8988T (cell line): ENCODE measurements around the gene CRTAP.
"Not testable (repeated sequence)": the region's sequence is repeated elsewhere in the genome, so short reads cannot be mapped to it uniquely, and the experiment has no call there.

Experiments used
- DNase-seq: peaks from one replicate; pipeline ENCODE4 v3.0.0; 2011

Gene CRTAP

DNA sequence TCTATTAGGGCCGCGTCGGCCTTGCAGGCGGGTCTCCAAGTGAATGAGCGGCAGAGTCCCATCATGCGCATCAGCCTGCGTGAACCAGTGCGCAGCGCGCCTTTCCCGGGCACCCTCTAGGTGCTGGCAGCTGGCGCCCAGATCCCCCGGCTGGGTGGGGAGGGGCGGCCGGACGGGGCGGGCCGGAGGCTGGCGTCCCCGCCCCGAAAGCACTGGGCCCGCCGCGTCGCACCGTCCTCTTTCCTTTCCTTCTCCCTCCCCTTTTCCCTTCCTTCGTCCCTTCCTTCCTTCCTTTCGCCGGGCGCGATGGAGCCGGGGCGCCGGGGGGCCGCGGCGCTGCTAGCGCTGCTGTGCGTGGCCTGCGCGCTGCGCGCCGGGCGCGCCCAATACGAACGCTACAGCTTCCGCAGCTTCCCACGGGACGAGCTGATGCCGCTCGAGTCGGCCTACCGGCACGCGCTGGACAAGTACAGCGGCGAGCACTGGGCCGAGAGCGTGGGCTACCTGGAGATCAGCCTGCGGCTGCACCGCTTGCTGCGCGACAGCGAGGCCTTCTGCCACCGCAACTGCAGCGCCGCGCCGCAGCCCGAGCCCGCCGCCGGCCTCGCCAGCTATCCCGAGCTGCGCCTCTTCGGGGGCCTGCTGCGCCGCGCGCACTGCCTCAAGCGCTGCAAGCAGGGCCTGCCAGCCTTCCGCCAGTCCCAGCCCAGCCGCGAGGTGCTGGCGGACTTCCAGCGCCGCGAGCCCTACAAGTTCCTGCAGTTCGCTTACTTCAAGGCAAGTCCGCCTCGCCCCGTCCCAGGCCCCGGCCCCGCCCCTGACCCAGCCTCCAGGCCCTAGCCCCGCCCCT is at the start of gene CRTAP:
Gene CRTAP, plus strand, starts transcription at position 243 of the 850 bp plus-strand sequence. Its CDS starts 64 bp downstream, at position 307.
- DNase-seq: peak; percentile 60

DNA sequence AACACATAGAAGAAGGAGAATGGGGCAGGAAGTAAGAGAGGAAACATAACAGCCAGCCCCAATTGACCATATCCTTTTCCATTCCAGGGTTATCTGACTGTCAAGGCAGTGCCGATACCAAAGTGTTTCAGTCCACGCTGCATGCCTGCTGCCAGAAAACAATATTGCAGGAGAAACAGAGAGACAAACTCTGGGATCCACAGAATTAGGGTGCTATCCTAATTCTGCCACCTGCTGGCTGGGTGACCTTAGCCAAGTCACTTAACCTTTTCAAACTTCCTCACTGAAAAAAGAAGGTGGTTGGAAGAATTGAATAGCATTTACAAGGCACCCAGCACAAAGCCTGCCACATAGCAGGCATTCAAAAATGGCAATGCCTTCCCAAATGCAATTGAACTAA is 48.9 kb upstream of the CRTAP start:
- DNase-seq: no peak

DNA sequence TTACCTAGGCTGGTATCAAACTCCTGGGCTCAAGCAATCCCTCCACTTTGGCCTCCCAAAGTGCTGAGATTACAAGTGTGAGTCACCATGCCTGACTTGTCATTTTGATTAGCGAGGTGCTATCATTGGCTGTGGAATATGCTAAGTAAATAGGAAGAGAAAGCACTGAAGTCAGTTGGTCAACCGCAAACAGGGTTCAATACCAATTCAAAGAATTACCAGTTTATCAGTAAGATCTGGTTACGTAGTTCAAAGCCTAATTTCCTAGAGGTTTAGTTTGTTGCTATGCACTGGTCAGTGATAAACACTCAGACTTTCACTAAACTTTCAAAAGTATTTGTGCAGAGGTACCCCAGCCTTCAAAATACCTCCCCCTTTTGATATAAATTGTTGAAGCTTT is 46.3 kb upstream of the CRTAP start:
- no peak for DNase-seq

DNA sequence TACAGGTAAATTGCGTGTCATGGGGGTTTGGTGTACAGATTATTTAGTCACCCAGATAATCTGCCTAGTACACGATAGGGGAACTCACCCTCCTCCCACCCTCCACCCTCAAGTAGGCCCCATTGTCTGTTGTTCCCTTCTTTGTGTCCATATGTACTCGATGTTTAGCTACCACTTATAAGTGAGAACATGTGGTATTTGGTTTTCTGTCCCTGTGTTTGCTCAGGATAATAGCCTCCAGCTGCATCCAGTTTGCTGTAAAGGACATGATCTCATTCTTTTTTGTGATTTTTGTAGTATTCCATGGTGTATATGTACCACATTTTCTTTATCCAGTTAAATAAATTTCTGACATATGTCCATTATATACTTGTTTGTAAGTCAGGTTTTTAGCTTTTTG is 44.0 kb upstream of the CRTAP start:
- DNase-seq: not testable (repeated sequence)

DNA sequence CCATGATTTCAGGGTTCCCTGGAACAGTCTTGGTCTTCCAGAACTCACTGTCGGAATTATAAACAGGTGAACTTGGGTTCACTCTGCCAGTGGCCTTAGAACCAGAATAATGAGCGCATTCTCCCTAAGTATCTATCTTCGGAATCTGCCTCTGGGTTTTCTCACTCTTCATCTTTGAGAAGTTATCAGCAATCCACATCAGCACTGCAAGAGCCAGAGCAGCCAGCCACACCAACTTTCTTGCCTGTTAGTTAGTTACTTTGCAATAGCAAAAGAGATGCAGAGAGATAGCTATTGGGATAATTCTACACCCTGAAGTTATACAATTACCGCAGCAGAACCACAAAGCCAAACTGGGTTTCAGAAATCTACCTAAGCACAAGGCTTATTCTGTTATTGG is 42.6 kb upstream of the CRTAP start:
- DNase-seq: no peak

DNA sequence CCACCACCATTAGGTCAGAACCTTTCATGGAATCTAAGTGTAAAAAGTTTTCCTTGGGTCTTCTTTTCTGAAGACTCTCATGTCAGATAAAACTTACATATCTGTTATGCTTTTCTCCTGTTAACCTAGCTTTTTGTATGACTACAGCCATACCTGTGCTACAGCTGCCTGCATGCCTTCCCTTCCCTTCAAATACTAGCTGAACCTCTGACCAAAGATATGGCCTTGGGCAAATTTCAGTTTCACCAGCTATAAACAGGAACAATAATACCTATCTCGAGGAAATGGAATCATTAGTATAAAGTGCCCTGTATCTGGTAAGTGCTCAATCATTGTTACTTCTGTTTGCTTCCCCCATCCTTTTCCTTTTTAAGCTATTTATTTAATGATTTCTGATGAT is 41.9 kb upstream of the CRTAP start:
- DNase-seq: no peak

DNA sequence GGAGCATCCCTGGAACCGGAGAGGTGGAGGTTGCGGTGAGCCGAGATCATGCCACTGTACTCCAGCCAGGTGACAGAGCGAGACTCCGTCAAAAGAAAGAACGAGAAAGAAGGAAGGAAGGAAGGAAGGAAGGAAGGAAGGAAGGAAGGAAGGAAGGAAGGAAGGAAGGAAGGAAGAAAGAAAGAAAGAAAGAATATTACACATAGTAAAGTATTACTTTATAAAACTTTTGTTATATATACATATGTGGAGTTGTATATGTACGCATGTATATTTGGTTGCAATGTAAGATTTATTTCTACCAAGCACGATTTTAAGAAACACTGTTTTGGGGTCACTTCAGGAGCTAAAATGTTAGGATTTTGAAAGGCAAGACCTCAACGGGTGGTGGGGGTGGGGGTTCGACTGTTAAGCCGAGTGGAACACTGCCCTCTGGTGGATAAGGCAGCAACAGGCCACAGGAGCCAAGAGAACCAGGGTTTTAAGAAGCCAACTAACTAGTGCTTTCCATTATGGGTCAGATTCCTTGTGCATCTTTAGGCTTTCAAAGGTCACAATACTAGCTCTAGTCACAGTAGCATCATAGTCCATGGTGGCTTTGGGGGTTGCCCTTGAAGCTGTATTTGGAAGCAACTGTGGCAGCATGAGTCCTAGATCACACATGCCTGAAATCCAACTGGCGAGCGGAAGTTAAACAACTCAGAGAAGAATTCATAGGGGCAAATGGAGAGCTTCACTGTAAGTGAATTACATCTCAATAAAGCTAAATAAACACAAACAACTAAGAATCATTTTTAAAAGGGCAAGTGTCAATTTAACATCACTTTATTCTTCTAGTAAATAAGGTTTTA is 39.4 kb upstream of the CRTAP start:
- peak; percentile 77 for DNase-seq

DNA sequence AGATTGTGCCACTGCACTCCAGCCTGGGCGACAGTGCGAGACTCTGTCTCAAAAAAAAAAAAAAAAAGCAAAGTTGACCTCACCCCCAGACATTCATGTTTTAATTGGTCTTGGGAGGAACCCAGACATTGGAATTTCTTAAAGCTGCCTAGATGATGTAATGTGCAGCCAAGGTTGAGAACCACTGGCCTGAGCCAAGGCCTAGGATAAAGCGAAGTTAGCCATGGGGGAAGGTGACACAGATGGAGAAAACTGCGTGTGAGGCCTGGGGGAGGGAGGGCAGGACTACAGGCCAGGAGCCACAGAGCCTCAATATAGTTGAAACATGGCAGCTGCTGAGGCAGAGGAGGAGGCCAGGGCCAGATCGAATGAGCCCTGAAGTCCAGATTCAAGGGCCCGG is 37.8 kb upstream of the CRTAP start:
- DNase-seq: no peak

DNA sequence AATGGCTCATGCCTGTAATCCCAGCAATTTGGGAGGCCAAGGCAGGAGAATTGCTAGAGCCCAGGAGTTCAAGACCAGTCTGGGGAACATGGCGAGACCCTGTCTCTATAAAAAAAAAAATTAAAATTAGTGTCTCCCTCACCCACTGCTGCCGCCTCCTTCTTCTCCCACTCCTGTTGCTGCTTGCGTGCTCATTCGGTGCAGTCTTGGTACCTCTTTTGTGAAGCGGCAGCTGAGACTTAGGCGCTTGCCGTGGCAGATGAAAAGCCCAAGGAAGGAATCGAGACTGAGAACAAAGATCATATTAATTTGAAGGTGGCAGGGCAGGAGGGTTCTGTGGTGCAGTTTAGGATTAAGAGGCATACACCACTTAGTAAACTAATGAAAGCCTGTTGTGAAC is 36.9 kb upstream of the CRTAP start:
- DNase-seq: no peak

DNA sequence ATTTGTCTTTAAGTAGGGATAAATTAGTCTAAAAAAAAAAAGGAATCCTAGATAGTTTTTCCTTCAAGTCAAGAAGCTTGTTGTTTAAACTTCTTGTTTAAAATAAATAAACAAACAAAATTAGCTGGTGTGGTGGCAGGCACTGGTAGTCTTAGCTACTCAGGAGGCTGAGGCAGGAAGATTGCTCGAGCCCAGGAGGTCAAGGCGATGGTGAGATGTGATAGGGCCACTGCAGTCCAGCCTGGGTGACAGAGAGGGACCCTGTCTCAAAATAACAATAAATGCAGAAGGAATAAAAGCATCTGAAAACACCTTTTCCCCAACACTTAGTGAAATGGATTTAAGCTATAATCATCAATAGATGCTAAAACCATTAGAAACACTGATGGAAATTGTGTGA is 35.8 kb upstream of the CRTAP start:
- no peak for DNase-seq

DNA sequence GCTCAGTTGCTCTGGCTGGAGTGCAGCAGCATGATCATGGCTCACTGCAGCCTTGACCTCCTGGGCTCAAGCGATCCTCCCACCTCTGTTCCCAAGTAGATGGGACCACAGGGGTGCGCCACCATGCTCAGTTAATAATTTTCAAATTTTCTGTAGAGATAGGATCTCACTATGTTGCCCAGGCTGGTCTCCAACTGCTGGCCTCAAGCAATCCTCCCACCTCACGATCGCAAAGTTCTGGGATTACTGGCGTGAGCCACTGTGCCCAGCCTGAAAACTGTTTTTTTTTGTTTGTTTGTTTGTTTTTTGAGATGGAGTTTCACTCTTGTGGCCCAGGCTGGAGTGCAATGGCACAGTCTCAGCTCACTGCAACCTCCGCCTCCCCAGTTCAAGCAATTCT is 34.0 kb upstream of the CRTAP start:
- not testable (repeated sequence) for DNase-seq

DNA sequence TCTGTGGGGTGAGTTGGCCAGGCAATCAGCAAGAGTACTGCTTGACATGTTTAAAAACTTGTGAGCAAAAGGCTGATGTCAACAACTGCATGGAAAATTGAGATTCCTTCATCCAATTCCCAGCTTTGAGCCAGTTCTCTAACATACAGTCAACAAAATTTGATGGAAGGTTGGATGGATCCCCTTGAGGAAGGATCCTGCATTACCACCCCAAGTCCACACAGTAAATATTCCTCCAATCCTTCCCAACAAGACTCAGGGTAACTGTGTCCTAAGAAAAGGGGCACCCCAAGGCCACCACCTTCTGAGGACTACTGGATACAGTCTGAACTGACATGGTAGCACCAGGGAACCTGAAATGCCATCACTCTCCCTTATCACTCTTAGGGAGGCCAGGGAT is 32.0 kb upstream of the CRTAP start:
- no peak for DNase-seq

DNA sequence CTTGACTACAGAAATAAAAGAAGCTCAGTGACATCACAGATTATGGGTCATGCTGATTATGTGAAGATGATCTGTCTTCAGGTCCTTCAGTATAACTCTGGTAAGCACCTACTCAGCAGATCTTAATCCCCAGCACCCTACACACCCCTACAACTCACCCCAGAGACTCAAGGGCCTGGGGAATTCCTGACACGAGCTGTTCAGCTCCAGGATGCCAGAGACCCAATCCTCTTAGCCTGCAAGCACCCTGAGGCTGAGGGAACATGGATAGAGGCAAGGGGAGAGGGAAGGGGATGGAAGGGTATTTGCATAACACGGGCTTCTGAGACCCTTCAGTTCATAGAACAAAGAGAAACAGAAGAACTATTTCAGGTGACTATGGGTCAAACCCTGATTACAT is 29.9 kb upstream of the CRTAP start:
- no peak for DNase-seq

DNA sequence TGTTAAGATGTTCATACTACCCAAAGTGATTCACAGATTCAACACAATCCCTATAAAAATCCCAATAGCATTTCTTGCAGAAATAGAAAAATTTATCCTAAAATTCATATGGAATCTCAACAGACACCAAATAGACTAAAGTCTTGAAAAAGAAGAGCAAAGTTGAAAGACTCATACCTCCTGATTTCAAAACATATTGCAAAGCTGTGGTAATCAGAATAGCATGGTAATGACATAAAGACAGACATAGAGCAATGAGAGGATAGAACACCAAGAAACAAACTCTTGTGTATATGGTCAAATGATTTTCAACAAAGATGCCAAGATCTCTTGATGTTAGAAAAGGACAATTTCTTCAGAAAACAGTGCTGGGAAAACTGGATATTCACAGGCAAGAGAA is 25.1 kb upstream of the CRTAP start:
- DNase-seq: no peak

DNA sequence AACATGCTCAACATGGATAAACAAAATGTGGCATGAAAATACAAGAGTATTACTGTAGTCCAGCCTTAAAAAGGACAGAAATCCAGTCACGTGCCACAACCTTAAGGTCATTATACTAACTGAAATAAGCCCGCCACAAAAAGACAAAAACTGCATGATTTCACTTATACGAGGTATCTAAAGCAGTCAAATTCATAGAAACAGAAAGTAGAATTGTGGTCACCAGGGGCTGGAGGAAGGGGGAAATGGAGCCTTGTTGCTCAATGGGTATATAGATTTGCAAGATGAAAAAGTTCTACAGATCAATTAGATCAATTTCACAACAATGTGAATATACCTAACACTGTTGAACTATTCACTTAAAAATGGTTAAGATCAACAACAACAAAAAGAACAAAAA is 24.3 kb upstream of the CRTAP start:
- DNase-seq: no peak

DNA sequence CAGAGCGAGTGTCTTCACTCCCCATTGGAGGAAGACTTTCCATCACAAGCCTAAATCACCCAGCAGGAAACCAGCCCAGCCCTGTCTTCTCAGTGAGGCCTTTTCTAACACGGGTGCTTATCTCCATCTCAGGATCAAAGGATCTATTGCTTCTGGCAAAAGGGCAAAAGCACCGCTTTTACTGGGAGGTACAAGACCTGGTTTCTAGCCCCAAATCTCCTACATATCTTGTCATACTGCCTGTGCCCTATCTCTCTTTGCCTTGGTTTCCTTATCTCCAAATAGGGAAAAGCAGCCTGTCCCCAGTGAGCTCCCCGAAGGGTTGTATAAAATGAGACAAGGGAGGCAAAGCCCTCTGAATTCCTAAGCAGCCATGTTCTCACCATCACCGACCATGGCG is 22.1 kb upstream of the CRTAP start:
- DNase-seq: no peak

DNA sequence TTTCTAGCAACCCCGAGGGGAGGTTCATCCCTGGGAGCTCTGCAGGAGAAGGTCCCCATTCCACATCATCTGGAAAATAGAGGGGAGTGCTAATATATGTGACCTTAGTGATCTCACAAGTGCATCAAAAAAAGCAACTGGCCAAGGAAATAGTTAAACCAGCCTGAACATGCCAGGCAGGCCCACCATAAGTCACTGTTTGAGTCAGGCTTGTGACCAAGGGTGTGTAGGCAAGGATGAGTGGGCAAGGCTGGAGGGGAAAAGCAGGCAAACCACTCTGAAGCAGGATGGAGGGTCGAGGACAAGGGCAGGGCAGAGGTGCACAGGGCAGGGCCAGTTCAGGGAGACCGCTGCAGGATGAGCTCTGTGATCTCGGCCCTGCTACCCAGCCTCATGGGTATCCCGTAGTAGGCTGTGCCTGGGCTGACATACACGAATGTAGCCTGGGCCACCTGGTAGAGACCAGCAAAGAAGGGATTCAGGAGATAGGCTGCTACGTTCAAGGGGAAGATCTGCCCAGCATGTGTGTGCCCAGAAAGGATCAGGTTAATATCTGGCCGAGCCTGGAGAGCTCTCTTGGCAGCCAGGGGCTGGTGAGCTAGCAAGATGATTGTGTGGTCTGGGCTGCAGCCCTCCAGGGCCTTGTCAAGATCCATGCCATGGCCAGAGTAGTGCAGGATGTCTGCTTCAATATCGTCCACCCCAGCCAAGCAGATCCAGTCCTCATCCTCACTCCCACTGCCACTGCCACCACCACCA is 21.1 kb upstream of the CRTAP start:
- no peak for DNase-seq

DNA sequence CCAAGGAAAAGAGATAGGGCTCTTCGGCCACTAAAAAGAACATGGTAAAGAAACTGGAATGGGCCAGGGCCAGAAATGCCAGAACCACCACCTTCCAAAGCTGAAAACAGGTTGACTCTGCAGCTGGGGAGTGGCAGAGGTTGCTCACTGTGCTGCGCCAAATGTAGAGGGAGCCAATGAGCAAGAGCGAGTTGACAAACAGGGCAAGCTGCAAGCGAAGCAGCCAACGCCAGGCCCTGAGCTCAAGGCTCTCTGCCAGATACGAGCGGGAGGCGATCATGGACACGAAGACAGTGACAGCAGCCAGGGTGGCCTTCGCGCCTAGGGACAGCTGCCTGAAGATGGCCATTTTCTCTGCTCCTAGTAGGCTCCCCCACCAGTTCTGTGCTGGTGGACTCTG is 20.0 kb upstream of the CRTAP start:
- no peak for DNase-seq

DNA sequence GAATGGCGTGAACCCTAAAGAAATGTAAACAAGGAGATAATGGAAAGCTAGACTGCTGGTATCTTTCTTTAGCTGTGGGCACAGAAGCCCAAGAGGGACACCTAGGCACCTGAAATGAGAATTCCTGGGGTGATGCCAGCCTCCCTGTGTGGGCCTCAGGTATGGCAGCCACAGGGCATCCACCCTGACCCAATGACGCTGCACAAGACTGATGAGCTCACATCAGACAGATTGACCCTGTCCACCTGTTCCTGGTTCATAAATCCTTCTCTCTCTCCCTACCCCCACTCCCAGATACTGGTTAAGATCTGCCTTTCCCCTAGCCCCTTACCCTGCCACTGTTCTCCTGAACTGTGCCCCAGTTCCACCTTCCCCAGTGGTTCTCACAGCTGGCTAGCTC is 18.4 kb upstream of the CRTAP start:
- DNase-seq: no peak

DNA sequence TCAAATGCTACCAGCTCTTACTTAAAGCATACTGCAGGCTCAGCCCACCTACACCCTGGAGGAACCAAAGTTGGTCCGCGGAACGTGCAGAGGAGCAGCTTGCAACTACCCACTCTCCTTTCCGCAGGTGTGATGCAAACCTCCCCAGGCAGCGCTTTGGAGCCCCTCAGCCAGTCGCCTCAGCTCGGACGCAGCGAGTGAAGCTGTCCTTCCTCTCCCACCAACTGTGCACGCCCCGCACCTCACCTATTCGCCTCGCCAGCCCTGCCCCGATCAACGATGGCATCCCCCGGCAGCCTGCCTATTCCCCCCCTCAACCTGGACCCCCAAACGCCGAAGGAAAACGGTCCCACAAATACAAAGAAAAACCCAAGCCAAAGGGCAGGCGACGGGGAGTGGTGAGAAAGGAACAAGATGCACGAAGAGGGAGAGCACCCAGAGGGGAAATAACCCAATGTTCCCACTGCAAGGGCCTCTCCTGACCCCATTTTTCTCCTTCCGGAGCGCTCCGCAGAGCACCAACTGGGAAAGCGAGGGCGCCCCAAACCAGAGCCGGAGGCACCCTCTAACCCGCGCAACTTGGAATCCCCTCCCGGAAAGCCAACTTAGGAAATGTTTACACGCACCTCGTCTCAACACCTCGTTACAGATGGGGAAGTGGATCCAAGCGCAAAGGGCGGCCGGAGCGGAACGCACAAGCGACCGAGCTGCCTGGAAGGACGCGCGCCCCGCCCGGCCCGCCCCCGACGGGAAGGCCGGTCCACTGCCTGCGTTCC is 17.5 kb upstream of the CRTAP start:
- DNase-seq: no peak

DNA sequence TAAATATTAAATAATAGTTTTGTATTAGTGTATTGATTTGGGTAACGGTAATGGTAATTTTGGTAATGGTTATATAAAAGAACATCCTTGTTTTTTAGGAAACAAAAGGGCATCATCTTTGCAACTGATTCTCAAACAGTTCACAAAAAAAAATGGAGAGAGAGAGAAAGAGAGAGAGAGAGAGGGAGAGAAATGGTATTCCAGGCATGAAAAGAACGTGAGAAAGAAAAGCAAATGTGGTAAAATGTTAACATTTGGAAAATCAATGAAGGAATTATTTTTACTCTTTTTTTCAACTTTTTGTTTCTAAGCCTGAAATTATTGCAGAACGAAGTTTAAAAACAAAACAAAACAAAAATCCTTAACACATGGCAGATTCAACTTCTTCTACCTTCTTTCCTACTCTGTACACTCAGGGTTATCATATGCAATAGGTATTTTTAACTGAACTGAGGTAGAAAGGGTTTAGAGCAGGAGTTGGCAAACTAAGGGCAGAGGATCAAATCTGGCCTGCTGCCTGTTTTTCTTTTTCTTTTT is 14.6 kb upstream of the CRTAP start:
- no peak for DNase-seq

DNA sequence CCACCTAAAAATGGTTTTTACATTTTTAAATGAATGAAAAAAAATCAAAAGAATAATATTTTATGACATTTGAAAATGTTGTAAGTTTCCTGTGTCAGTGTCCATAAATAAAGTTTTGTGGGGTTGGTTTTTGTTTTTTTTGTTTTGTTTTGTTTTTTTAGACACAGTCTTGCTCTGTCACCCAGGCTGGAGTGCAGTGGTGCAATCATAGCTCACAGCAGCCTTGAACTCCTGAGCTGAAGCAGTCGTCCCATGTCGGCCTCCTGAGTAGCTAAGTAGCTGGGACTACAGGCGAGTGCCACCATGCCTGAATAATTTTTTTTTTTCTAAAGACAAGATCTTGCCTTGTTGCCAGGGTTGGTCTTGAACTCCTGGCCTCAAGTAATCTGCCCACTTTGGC is 14.1 kb upstream of the CRTAP start:
- no peak for DNase-seq
